G401 (cell line): ENCODE results near the gene IFNB1. TPM values are rescaled to one million over a fixed set of nuclear protein-coding genes. Genes with fewer than 3 reads are reported as not detected.

ENCODE experiments used
- DNase-seq: peaks from one replicate; pipeline ENCODE4 v3.0.0-alpha.2; 2015; ENCODE audit warnings: low spot score
- in situ Hi-C: cut with HindIII; loops from 2 replicates; pipeline ENCODE4 v1.10.0; 2016; ENCODE audit warnings: low sequenced_read_pairs, mixed read lengths
- total RNA-seq: library from RNA; depleted of rRNA; stranded (reverse); fragments of >200 nt; shearing (Covaris generic); gene quantifications from 2 replicates; pipeline ENCODE4 v1.2.3, GENCODE V29; 2014; rRNA removed

The IFNB1 gene
- total RNA-seq: not detected in 2 replicates

DNA sequence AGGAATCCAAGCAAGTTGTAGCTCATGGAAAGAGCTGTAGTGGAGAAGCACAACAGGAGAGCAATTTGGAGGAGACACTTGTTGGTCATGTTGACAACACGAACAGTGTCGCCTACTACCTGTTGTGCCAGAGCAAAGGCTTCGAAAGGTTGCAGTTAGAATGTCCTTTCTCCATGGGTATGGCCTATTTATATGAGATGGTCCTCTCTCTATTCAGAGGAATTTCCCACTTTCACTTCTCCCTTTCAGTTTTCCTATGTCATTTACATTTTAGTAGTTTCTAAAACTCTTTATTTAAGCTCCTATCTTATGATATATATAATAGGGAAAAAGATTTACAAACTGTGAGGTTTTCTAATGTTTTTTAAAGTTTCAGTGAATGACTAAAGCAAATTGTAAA lies at the start of gene IFNB1:
Gene IFNB1, minus strand, starts transcription at position 162 of the 400 bp plus-strand sequence. Its CDS starts 73 bp downstream, at position 89.
- in situ Hi-C loops: no loop called here
- DNase-seq: no peak

DNA sequence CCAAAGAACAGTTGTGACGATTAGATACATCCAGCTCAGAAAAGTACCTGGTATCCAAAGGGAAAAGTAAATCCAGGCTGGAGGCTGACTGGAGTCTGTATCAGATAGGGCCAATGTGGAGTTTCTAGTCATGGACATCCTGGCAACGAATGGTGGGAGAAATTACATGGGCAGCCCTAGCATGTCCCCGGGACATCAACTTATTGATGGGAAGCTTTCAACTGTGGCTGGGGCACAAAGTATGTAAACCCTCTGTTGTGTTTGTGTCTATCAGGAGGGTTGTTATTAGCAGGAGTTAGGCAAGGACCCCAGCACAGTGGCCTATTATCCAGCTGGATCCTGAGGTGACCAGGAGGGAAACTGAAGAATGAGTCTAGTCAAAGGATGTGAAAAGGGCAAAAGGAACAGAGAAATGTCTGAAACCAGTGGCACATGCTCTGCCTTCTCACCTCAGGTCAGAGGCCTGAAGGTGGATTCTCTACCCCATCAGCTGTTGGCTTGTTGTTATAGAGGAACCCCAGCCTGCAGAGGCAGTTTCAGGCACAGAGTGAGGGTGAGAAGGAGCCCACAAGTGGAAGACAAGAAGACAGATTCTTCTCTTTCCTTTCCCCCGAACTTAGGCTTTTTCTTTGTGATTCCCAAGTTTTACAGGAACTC lies 44.0 kb upstream of the IFNB1 start:
- no peak for DNase-seq
- in situ Hi-C loops: no loop called here

DNA sequence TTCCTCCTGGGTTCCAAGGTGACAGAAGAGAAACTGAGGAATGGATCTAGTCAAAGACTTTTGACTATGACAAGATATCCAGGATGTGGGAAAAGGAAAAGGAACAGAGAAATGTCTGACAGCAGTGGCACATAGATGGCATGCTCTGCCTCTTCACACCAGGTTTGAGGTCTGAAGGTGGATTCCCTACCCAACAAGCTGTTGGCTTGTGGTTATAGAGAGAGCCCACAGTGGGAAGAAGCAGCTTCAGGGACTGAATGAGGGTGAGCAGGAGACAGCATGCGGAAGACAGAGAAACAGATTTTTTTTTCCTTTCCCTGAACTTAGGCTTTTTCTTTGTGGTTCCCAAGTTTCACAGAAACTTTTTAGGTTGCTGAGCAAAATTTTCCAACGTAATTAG lies 43.3 kb upstream of the IFNB1 start:
- DNase-seq: no peak
- in situ Hi-C loops: no loop called here

DNA sequence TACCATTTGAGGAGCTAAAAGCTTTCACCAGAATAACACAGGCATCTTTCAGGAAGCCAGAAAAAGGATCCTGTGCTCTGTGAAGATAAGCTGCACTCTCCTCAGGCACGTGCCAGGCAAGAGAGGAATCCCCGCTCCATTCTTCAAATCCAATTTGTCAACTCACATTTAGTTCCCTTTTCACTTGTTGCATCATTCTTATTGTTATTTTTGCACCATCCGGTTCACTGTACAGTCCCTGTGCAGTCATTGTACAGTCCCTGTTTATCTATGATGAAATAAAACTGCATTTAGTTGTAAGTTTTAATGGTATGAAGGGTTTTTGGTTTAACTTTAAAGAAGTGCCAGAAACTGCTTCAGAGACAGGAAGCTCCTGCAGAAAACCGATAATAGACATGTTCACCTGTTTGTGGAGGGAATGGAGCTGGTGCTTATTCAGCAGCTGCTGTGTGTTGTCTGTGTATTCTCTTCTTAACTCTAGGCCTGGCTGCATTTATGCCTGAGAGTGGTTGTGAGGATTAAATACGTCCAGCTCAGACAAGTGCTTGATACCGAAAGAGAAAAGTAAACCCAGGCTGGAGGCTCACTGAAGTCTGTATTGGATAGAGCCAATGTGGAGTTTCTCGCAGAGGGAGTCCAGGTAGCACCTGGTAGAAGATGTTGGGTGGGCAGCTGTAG lies 41.5 kb upstream of the IFNB1 start:
- DNase-seq: no peak
- in situ Hi-C loops: no loop called here

DNA sequence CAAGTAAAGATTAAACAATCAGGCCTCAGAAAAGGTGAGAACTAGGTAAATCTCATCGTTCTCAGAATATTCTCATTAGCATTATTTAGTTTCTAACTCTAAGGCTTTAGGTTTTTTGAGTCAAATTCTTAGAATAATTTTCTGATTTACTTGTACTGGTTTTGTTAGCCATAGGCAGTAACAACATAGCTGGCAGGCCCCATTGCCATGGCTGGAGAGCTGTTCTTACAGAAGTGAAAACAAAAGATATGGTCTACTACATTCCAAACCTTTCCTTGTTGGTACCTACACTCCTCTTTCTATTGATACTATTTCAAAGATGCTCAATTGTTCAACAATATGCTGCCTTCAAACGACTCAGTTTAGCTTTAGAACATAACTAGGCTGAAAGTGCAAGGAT lies 36.6 kb upstream of the IFNB1 start:
- no peak for DNase-seq
- in situ Hi-C loops: no loop called here

DNA sequence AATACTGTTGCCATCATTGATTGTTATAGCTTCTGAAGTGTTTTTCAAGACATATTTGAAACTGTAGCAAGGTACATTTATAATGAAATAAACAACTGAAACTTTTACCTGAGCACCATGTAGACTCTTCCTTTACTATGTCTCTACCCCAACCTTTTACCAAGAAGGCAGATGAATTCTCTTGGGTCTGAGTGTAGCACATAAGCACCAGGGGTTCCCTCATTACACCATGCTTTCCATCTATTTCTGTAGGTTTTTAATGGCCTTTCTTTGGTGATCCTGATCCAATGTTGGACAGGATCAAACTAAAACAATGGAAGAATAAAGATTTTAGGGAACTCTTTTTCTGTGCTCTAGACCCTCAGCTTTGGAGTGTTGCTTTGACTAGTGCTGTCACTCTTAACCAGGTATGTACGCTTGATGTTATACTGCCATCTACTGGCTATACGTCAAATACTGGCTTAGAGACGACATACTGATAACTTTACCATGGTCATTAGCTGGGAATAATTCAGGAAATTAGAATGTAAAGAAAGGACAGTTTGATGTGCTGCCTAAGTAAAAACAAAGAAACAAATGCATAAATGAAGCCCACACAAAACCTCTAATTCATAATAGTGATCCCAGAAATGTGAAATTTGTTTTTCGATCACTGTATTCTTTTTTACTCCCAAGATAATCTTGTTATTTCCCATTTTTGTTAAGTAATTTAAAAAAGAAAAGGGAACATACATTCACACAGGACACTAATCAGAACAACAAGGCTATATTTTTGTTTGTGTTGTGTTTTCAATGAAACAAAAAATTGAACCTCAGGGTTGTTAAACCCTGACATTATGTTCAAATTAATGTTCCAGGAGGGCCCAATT lies 33.2 kb upstream of the IFNB1 start:
- in situ Hi-C loops: no loop called here
- peak; percentile 84 for DNase-seq

DNA sequence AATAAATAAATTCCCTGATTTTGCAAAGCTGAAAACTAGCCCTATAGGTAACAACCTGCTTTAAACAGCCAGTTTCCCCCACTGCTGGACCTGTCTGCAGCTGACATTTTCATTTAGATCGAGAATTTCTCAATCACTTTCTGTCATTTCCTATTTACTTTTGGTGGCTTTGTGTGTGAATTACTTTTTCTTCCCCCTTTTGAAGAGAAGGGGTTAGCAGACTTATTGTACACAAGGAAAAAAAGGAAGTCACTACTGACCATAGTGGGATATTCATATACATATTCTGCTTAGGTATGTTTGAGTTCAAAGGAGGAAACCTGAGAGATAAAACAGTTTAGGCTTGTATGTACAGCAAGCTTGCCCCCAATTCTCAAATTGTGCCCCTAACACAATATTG lies 27.0 kb upstream of the IFNB1 start:
- in situ Hi-C loops: no loop called here
- no peak for DNase-seq

DNA sequence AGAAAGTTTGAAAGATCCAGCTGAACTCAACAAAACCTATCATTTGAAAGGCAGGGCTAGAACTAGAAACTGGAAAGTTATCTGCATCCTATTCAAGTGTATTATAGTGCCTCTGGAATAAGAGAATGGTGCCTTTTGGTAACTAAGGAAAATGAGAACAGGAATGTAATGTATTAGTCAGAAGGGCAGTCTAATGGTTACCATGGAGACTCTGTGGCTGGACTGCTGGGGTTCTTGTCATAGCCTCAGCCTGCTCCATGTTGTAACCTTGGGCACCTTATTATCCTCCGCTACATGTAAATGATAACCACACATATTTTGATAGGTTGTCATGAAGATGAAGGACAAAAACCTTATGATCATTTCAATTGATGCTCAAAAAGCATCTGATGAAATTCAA lies 24.6 kb upstream of the IFNB1 start:
- in situ Hi-C loops: no loop called here

DNA sequence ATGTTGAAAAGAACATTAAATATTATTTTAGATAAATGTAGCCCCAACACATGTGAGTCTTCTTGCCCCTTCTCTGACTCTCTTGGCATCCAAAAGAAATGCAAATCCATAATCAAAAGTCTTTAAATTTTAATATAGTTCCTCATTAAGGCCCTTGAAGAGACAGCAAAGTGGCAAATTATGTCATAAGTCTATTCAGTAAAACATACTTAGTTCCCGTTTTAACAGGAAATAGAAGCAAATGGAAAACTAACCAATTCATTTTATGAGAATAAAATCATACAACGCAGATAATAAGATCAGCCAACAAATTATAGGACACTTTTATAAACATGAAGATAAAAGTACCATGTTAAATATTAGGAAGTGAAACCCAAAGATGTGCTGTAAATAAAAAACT lies 20.1 kb upstream of the IFNB1 start:
- DNase-seq: no peak
- in situ Hi-C loops: loop anchor here (5.0 kb wide), 1 partner anchor 41 kb away; no protein-coding TSS in a partner anchor

More for the DNA sequence above, 24.6 kb upstream of the IFNB1 start:
- DNase-seq: no peak

DNA sequence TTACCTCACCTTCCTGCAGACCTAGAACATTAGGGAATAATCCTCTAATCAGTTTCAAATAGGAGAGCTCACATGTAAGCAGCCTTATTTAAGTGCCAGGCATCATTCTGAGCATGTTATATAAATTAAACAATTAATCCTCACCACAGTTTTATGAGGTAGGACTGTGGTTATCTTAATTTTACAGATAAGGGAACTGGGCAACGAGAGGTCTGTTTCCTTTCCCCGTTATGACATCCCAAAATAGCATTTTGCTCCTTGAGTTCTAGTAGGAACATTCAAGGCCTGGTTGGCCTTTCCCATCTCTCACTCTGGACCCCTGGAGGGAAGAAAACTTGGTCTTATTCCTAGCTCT lies 19.1 kb upstream of the IFNB1 start:
- in situ Hi-C loops: loop anchor here (5.0 kb wide), 1 partner anchor 40 kb away; no protein-coding TSS in a partner anchor
- no peak for DNase-seq

DNA sequence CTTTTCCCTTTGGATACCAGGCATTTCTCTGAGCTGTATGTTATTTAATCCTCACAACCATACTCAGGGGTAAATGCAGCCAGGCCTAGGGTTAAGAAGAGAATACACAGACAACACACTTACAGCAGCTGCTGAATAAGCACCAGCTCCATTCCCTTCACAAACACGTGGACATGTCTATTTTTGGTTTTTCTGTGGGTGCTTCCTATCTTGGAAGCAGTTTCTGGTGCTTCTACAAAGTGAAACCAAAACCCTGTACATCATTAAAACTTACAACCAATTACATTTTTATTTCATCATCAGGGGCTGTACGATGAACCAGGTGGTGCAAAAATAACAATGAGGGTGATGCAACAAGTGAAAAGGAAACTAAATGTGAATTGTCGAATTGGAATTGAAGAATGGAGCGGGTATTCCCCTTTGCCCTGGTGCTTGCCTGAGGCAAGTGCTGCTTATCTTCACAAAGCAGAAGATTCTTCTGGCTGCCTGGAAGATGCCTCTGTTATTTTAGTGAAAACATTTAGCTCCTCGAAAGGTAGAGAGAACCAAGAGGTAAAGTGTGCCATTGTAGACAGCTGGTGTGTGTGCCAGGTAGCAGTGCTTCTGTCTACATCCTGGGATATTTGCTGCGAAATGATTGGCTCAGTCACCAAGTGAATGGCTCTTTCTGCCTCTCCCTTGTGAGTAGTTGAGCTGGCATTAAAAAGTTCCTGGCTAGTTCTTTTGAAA lies 18.6 kb upstream of the IFNB1 start:
- no peak for DNase-seq
- in situ Hi-C loops: loop anchor here (5.0 kb wide), 1 partner anchor 39 kb away; no protein-coding TSS in a partner anchor

DNA sequence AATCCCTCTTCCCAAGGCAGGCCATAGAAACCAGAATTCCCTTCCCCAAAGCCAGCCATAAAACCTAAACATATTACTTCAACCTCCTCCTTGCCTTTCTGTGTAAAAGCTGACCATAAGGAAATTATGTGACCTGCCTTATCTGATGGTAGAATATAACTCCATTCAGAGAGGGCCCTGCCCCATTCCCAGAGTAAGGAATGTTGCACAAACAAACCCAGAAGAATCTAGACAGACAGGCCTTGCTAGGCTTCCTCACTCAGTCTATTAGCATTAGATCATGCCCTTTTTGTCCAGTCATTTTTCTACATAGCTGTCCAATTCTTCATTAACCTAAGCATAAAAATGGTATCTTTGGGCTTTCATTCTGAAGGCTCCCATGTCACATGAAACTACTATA lies 17.8 kb upstream of the IFNB1 start:
- no peak for DNase-seq
- in situ Hi-C loops: loop anchor here (5.0 kb wide), 1 partner anchor 38 kb away; no protein-coding TSS in a partner anchor

DNA sequence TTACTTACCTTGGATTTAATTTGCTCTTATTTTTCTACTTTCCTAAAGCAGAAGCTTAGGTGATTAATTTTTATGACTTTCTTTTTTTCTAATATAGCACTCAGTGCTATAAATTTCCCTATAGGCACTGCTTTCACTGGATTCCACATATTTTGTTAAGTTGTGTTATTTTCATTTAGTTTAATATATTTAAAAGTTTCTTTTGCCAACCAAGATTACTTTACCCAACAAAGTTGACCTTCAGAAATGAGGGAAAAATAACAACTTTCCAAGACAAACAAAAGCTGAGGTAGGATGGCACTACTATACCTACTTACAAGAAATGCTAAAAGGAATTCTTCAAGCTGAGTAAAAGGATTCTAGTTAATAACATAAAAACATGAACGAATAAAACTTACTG lies 8.8 kb upstream of the IFNB1 start:
- DNase-seq: no peak
- in situ Hi-C loops: no loop called here

DNA sequence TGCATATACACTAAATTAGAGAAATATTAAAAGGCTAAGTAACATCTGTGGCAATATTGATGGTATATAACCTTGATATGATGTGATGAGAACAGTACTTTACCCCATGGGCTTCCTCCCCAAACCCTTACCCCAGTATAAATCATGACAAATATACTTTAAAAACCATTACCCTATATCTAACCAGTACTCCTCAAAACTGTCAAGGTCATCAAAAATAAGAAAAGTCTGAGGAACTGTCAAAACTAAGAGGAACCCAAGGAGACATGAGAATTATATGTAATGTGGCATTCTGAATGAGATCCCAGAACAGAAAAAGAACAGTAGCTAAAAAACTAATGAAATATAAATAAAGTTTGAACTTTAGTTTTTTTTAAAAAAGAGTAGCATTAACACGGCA lies 7.3 kb upstream of the IFNB1 start:
- in situ Hi-C loops: no loop called here

DNA sequence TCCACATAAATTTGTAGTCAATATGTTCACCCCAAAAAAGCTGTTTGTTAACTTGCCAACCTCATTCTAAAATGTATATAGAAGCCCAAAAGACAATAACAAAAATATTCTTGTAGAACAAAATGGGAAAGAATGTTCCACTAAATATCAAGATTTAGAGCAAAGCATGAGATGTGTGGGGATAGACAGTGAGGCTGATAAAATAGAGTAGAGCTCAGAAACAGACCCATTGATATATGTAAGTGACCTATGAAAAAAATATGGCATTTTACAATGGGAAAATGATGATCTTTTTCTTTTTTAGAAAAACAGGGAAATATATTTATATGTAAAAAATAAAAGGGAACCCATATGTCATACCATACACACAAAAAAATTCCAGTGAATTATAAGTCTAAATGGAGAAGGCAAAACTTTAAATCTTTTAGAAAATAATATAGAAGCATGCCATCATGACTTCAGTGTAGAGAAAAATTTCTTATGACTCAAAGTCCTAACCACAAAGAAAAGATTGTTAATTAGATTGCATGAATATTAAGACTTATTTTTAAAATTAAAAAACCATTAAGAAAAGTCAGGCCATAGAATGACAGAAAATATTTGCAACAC lies 6.6 kb upstream of the IFNB1 start:
- in situ Hi-C loops: no loop called here
- no peak for DNase-seq

More for the DNA sequence above, 7.3 kb upstream of the IFNB1 start:
- DNase-seq: no peak

DNA sequence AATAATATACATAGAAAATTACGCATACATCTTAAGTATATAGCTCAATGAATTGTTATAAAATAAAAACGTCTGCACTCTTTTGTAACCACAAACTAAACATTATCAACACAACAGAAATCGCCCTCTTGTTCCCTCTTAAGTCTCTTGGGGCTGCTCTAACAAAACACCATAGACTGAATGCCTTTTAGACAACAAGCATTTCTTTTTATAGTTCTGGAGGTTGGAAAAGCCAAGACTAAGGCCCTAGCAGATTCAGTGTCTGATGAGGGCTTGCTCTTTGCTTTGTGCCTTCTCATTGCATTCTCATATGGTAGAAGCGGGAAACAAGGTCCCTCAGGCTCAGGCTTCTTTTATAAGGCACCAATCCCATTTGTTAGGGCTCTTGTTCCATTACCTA lies 4.9 kb upstream of the IFNB1 start:
- no peak for DNase-seq
- in situ Hi-C loops: no loop called here

DNA sequence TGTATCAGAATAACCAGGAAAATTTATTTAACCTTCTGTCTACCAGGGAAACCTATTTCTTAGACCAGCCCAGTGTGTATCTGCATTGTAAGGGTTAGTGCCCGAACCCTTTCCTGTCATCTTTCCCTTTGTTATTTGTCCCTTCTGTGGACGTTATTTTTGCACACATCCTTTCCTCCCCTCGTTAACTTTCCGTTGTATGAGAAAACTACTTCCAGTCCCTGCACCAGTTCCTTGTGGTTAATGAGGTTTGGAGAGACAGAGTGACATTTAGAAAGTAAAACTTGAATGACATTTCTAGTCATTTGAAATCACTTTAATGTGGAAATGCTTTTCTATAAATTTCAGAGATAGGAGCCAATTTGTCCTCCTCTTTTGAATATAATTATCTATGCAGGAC lies 4.3 kb upstream of the IFNB1 start:
- in situ Hi-C loops: no loop called here

DNA sequence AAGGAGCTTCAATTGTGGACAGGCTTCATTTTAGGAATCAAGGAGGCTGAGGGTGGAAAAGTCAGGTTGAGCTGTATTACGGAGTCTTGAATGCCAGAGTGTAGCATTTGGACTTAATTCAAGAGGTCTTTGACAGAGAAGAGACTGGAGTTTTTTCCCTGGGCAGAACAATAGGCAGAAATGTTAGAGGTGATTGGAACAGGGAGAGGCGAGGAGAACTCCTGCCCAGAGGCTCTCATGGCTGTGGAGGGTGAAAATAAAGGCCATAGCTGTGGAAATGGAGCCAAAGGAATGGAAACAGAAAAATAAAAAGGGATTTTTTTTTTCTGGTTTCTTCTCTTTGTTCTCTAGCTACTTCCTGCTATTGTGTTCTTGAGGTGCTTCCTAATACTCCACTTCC lies 3.7 kb upstream of the IFNB1 start:
- in situ Hi-C loops: no loop called here

More for the DNA sequence above, 4.3 kb upstream of the IFNB1 start:
- DNase-seq: no peak

DNA sequence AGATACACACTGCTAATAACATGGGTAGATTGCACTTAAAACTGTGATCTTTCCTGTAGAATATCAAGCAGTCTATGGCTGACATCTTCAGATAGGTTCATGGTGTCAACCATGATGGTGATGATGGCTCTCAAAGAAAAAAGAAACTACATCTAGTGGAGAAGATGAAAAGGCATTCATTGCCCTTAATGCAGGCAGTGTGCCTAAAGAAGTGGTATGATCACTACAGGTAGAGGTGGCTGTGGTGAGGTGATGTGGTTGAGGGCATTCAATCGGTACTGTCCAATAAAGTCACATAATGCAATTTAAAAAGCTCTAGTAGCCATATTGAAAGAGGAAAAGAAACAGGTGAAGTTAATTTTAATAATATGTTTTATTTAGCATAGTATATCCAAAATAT lies 3.1 kb upstream of the IFNB1 start:
- DNase-seq: no peak
- in situ Hi-C loops: no loop called here

More for the DNA sequence above, 3.7 kb upstream of the IFNB1 start:
- no peak for DNase-seq
